GM23338 (cell line): Measurements from ENCODE around the gene DMBX1. TPM values are rescaled to one million over a fixed set of nuclear protein-coding genes. Genes with fewer than 3 reads are reported as not detected.

Source experiments
- ATAC-seq: fragments of 200-7000 bp; cut with Tn5 transposase; 3 replicates; pipeline ENCODE4 v1.9.1; 2020
- DNase-seq: peaks from one replicate; pipeline ENCODE4 v3.0.0-alpha.2; 2015; ENCODE audit warnings: low spot score
- H2AFZ ChIP-seq: fragments of 200-600 bp; sonication (generic); 2 replicates; pipeline ENCODE4 v1.8.0; 2016; ENCODE audit warnings: antibody characterized with exemption, mild to moderate bottlenecking, moderate library complexity
- H3F3A ChIP-seq: fragments of 200-600 bp; sonication (generic); replicated peaks from 2 replicates; pipeline ENCODE4 v1.8.0; 2017; ENCODE audit warnings: antibody characterized with exemption, mixed run types, low read depth
- H3K27ac ChIP-seq: fragments of 200-600 bp; sonication (generic); 2 replicates; pipeline ENCODE4 v1.6.1; 2016; ENCODE audit warnings: low read depth
- H3K27me3 ChIP-seq: fragments of 200-600 bp; sonication (generic); 2 replicates; pipeline ENCODE4 v1.8.0; 2016; ENCODE audit warnings: mild to moderate bottlenecking, mixed run types, moderate library complexity; ENCODE audit not compliant: insufficient read depth
- H3K36me3 ChIP-seq: fragments of 200-600 bp; sonication (generic); 2 replicates; pipeline ENCODE4 v1.8.0; 2016; ENCODE audit warnings: mild to moderate bottlenecking; ENCODE audit not compliant: insufficient read depth
- H3K4me1 ChIP-seq: fragments of 200-600 bp; sonication (generic); 2 replicates; pipeline ENCODE4 v1.8.0; 2016; ENCODE audit warnings: mild to moderate bottlenecking, moderate library complexity; ENCODE audit not compliant: insufficient read depth
- H3K4me2 ChIP-seq: fragments of 200-600 bp; sonication (generic); 2 replicates; pipeline ENCODE4 v1.7.1; 2017; ENCODE audit warnings: mixed run types
- H3K4me3 ChIP-seq: fragments of 200-600 bp; sonication (generic); 2 replicates; pipeline ENCODE4 v1.6.1; 2016; ENCODE audit warnings: mixed run types
- H3K79me2 ChIP-seq: fragments of 200-600 bp; sonication (generic); replicated peaks from 2 replicates; pipeline ENCODE4 v1.8.0; 2017; ENCODE audit warnings: mild to moderate bottlenecking; ENCODE audit not compliant: insufficient read depth
- H3K9me2 ChIP-seq: fragments of 200-600 bp; sonication (generic); 2 replicates; pipeline ENCODE4 v1.8.0; 2017; ENCODE audit not compliant: insufficient read depth
- H4K20me1 ChIP-seq: fragments of 200-600 bp; sonication (generic); replicated peaks from 2 replicates; pipeline ENCODE4 v1.8.0; 2017; ENCODE audit warnings: mild to moderate bottlenecking; ENCODE audit not compliant: insufficient read depth
- H3K27ac Mint-ChIP-seq: 2 replicates; pipeline ENCODE4 v1.8.0; 2020; ENCODE audit warnings: inconsistent platforms, mild to moderate bottlenecking, moderate library complexity, mixed read lengths
- H3K27me3 Mint-ChIP-seq: 3 replicates; pipeline ENCODE4 v1.8.0; 2022; ENCODE audit warnings: low read depth, mild to moderate bottlenecking, moderate library complexity, mixed read lengths, inconsistent platforms; ENCODE audit not compliant: insufficient read depth, poor library complexity
- H3K36me3 Mint-ChIP-seq: 3 replicates; pipeline ENCODE4 v1.8.0; 2021; ENCODE audit warnings: low read depth, mild to moderate bottlenecking, inconsistent platforms, moderate library complexity, mixed read lengths
- H3K4me1 Mint-ChIP-seq: 3 replicates; pipeline ENCODE4 v1.8.0; 2020; ENCODE audit warnings: mild to moderate bottlenecking, inconsistent platforms, mixed read lengths
- H3K4me3 Mint-ChIP-seq: 3 replicates; pipeline ENCODE4 v1.8.0; 2021; ENCODE audit warnings: moderate library complexity, mild to moderate bottlenecking, inconsistent platforms, mixed read lengths
- H3K9me3 Mint-ChIP-seq: 3 replicates; pipeline ENCODE4 v1.8.0; 2020; ENCODE audit warnings: moderate library complexity, mild to moderate bottlenecking, inconsistent platforms, mixed read lengths
- CREB1 ChIP-seq: fragments of 250-450 bp; sonication (Bioruptor Pico); IDR thresholded peaks from 2 replicates; pipeline ENCODE4 v1.5.0; 2020; ENCODE audit warnings: low read depth, mild to moderate bottlenecking, moderate library complexity
- EZH2 ChIP-seq: fragments of 200-600 bp; sonication (generic); IDR thresholded peaks from one replicate; pipeline ENCODE4 v1.8.0; 2017; ENCODE audit warnings: antibody characterized with exemption, mild to moderate bottlenecking, low read depth; ENCODE audit not compliant: unreplicated experiment
- EZH2phosphoT487 ChIP-seq: fragments of 200-600 bp; sonication (generic); IDR thresholded peaks from one replicate; pipeline ENCODE4 v1.8.1; 2018; ENCODE audit warnings: antibody characterized with exemption; ENCODE audit not compliant: unreplicated experiment
- JUNB ChIP-seq: IDR thresholded peaks from one replicate; pipeline ENCODE4 v1.6.1; 2016; ENCODE audit warnings: antibody characterized with exemption; ENCODE audit not compliant: unreplicated experiment
- NANOG ChIP-seq: IDR thresholded peaks from 2 replicates; pipeline ENCODE4 v1.6.1; 2016; ENCODE audit warnings: antibody characterized with exemption, borderline replicate concordance
- STAT1 ChIP-seq: IDR thresholded peaks from one replicate; pipeline ENCODE4 v1.6.1; 2016; ENCODE audit warnings: antibody characterized with exemption; ENCODE audit not compliant: unreplicated experiment
- ZNF114 ChIP-seq: fragments of 250-450 bp; sonication (Bioruptor Pico); IDR thresholded peaks from 2 replicates; pipeline ENCODE4 v1.5.0; 2020; ENCODE audit warnings: mild to moderate bottlenecking, moderate library complexity
- ZNF331 ChIP-seq: fragments of 250-450 bp; sonication (Bioruptor Pico); IDR thresholded peaks from 2 replicates; pipeline ENCODE4 v1.5.0; 2020; ENCODE audit warnings: low read depth, mild to moderate bottlenecking, moderate library complexity
- polyA plus RNA-seq: library from polyadenylated mRNA; unstranded; fragments of >200 nt; fragmentation: Nextera tagmentation; extraction: Ambion mirVana; gene quantifications from 2 replicates; pipeline ENCODE4 v1.2.1, GENCODE V29; 2016
- total RNA-seq: library from RNA; depleted of rRNA; stranded (reverse); fragments of >200 nt; shearing (Covaris generic); gene quantifications from 2 replicates; pipeline ENCODE4 v1.2.3, GENCODE V29; 2014

DMBX1 gene
- total and polyA plus RNA-seq, 2 experiments from 2014 or later = 0.11 TPM; not detected in 1

- no peak for ATAC-seq
- H3K27ac Mint-ChIP-seq = no peak overlapping the region
Measured at GRCh38 chr1:46491443-46492268, 2.0 kb downstream of the DMBX1 start.

GRCh38 chr1:46492269-46492853, 2.7 kb downstream of the DMBX1 start:
- Mint-ChIP-seq H3K36me3 (no peaks in the 10 kb centered on the region), H3K4me1 (peaks cover 48% of the 10 kb centered on the region)

More at GRCh38 chr1:46491443-46492268, 2.0 kb downstream of the DMBX1 start:
- Histone ChIP-seq H3K27me3 (peaks cover 100% of the 10 kb centered on the region), H3K79me2 (no peaks in the 10 kb centered on the region), H3F3A (peaks cover 23% of the 10 kb centered on the region; the same call in 1 of the 2 replicates), H3K27ac (no peak overlapping the region), H2AFZ (peak overlapping the region; percentile 76), H3K4me3 (peak overlapping the region; percentile 67), H3K36me3 (no peaks in the 10 kb centered on the region), H3K9me2 (no peaks in the 10 kb centered on the region), H3K4me1 (peaks cover 56% of the 10 kb centered on the region), H4K20me1 (peaks cover 11% of the 10 kb centered on the region; the same call in 1 of the 2 replicates), H3K4me2 (peak overlapping the region; percentile 92)
- Mint-ChIP-seq H3K36me3 (no peaks in the 10 kb centered on the region), H3K9me3 (no peaks in the 10 kb centered on the region; the same call in 2 of the 3 replicates), H3K27me3 (peaks cover 95% of the 10 kb centered on the region), H3K4me3 (peak overlapping the region; percentile 74; the same call in 1 of the 3 replicates), H3K4me1 (peaks cover 48% of the 10 kb centered on the region)
- peak; percentile 90 for TF ChIP-seq EZH2
- TF ChIP-seq ZNF114 (CRISPR knock-in tag) = no peak
- TF ChIP-seq CREB1 (CRISPR knock-in tag) = no peak
- DNase-seq = no peak

GRCh38 chr1:46492871-46493270, 3.2 kb downstream of the DMBX1 start:
- Histone ChIP-seq H3K36me3 (no peaks in the 10 kb centered on the region), H4K20me1 (peaks cover 11% of the 10 kb centered on the region; the same call in 1 of the 2 replicates), H3F3A (peaks cover 21% of the 10 kb centered on the region; the same call in 1 of the 2 replicates), H3K4me3 (peak overlapping the region; percentile 47), H3K79me2 (no peaks in the 10 kb centered on the region), H3K27me3 (peaks cover 100% of the 10 kb centered on the region), H3K9me2 (no peaks in the 10 kb centered on the region), H2AFZ (no peak overlapping the region), H3K4me2 (peak overlapping the region; percentile 92), H3K27ac (no peak overlapping the region), H3K4me1 (peaks cover 52% of the 10 kb centered on the region)
- H3K9me3 Mint-ChIP-seq = no peaks in the 10 kb centered on the region
- H3K4me3 Mint-ChIP-seq = peak overlapping the region; percentile 57
- no peaks in the 10 kb centered on the region for H3K36me3 Mint-ChIP-seq
- DNase-seq = peak; percentile 83
- H3K27me3 Mint-ChIP-seq = peaks cover 84% of the 10 kb centered on the region
- ATAC-seq = peak; percentile 15
- H3K27ac Mint-ChIP-seq = no peak overlapping the region
- TF ChIP-seq ZNF331 (no peak), NANOG (peak; percentile 35; the same call in 1 of the 2 replicates)
- H3K4me1 Mint-ChIP-seq = peaks cover 45% of the 10 kb centered on the region

More at GRCh38 chr1:46492269-46492853, 2.7 kb downstream of the DMBX1 start:
- DNase-seq (no peak), ATAC-seq (no peak)
- peaks cover 56% of the 10 kb centered on the region for H3K4me1 ChIP-seq
- no peak overlapping the region for H3K27ac Mint-ChIP-seq
- H3K4me3 Mint-ChIP-seq = peak overlapping the region; percentile 57
- H3K4me3 ChIP-seq = peak overlapping the region; percentile 47
- no peak overlapping the region for H2AFZ ChIP-seq
- peaks cover 11% of the 10 kb centered on the region; the same call in 1 of the 2 replicates for H4K20me1 ChIP-seq
- H3K4me2 ChIP-seq = peak overlapping the region; percentile 92
- TF ChIP-seq JUNB (no peak), STAT1 (no peak), CREB1 (CRISPR knock-in tag) (no peak), EZH2phosphoT487 (peak; percentile 43), EZH2 (peak; percentile 89)
- H3K9me2 ChIP-seq = no peaks in the 10 kb centered on the region
- H3K79me2 ChIP-seq = no peaks in the 10 kb centered on the region
- peaks cover 100% of the 10 kb centered on the region for H3K27me3 ChIP-seq
- peaks cover 90% of the 10 kb centered on the region for H3K27me3 Mint-ChIP-seq
- H3K36me3 ChIP-seq = no peaks in the 10 kb centered on the region
- no peak overlapping the region for H3K27ac ChIP-seq
- H3K9me3 Mint-ChIP-seq = no peaks in the 10 kb centered on the region
- H3F3A ChIP-seq = peaks cover 21% of the 10 kb centered on the region; the same call in 1 of the 2 replicates
